ENCODE data around the gene SNAPC4. TPM values are rescaled to one million over a fixed set of nuclear protein-coding genes. Genes with fewer than 3 reads are reported as not detected.

SNAPC4 gene
- total RNA-seq, 6 experiments from 2014 or later, result 3.8 to 6.5 (median 5.4) TPM

GRCh38 chr9:136416427-136416826, 16.5 kb upstream of the SNAPC4 start:
- no peak for TF ChIP-seq CTCF (IDR thresholded peaks at IDR 0.05)
- no peak for TF ChIP-seq POLR2A (IDR thresholded peaks at IDR 0.05)
- Histone ChIP-seq H3K36me3 (peaks cover 5 to 82% (median 40%) of the 10 kb centered on the region in 4 donors), H3K4me3 (no peak overlapping the region), H3K4me1 (peaks cover 0 to 13% (median 5%) of the 10 kb centered on the region in 4 donors), H3K27ac (no peak overlapping the region), H3K27me3 (no peaks in the 10 kb centered on the region), H3K9me3 (no peaks in the 10 kb centered on the region)
- intact Hi-C loops (cut with DNase I), result no loop called here
- DNase-seq, result no peak
- WGBS (ENCODE audit: insufficient coverage, low coverage, low lambda C conversion rate, missing lambda C conversion rate), result 92% methylated on average over 8 of the region's 8 CpGs
- no peak for ATAC-seq

GRCh38 chr9:136412962-136413361, 13.0 kb upstream of the SNAPC4 start:
- DNase-seq, result no peak
- 73% methylated on average over 9 of the region's 9 CpGs for WGBS (ENCODE audit: insufficient coverage, low coverage, low lambda C conversion rate, missing lambda C conversion rate)
- H3K9me3 ChIP-seq, result no peaks in the 10 kb centered on the region
- H3K27me3 ChIP-seq, result no peaks in the 10 kb centered on the region
- peaks cover 0 to 23% (median 12%) of the 10 kb centered on the region in 4 donors for H3K4me1 ChIP-seq
- H3K36me3 ChIP-seq, result peaks cover 5 to 50% (median 25%) of the 10 kb centered on the region in 4 donors
- TF ChIP-seq POLR2A (IDR thresholded peaks at IDR 0.05), result no peak
- TF ChIP-seq CTCF (IDR thresholded peaks at IDR 0.05), result no peak
- intact Hi-C loops (cut with DNase I), result no loop called here
- no peak for ATAC-seq
- H3K27ac ChIP-seq, result no peak overlapping the region
- H3K4me3 ChIP-seq, result no peak overlapping the region

- ATAC-seq (no peak), DNase-seq (no peak)
- TF ChIP-seq POLR2A (IDR thresholded peaks at IDR 0.05) (no peak), CTCF (IDR thresholded peaks at IDR 0.05) (no peak)
- Histone ChIP-seq H3K4me1 (peaks cover 0 to 19% (median 8%) of the 10 kb centered on the region in 4 donors), H3K27me3 (no peaks in the 10 kb centered on the region), H3K27ac (peak overlapping the region in 1 of 3 donors; percentile 86), H3K9me3 (no peaks in the 10 kb centered on the region), H3K36me3 (peaks cover 0 to 53% (median 19%) of the 10 kb centered on the region in 4 donors), H3K4me3 (peak overlapping the region; percentile 93 to 98 (median 93))
- 15% methylated on average over 4 of the region's 4 CpGs for WGBS (ENCODE audit: insufficient coverage, low coverage, low lambda C conversion rate, missing lambda C conversion rate)
- intact Hi-C loops (cut with DNase I), result no loop called here
Observed at GRCh38 chr9:136411378-136411777, 11.4 kb upstream of the SNAPC4 start.

GRCh38 chr9:136410500-136411287, 10.7 kb upstream of the SNAPC4 start, which contains the start of the genes ENTR1 and PMPCA:
ENTR1 (minus strand) TSS chr9:136410614; CDS start chr9:136410397, 217 bp downstream.
PMPCA (plus strand) TSS chr9:136410658; CDS start chr9:136410669, 11 bp downstream.
- Histone ChIP-seq H3K4me3 (peak within 1 kb of the TSS; percentile 93 to 98 (median 93)), H3K9me3 (no peaks in the 10 kb centered on the region), H3K27ac (peak within 1 kb of the TSS; percentile 74 to 86 (median 79)), H3K4me1 (peaks cover 0 to 19% (median 8%) of the 10 kb centered on the region in 4 donors), H3K36me3 (peaks cover 0 to 51% (median 17%) of the 10 kb centered on the region in 4 donors), H3K27me3 (no peaks in the 10 kb centered on the region)
- peak; percentile 86 to 94 (median 92) for ATAC-seq
- WGBS (ENCODE audit: insufficient coverage, low coverage, low lambda C conversion rate, missing lambda C conversion rate), result under 1% methylated on average over 34 of the region's 83 CpGs
- no peak for TF ChIP-seq CTCF (IDR thresholded peaks at IDR 0.05)
- TF ChIP-seq POLR2A (IDR thresholded peaks at IDR 0.05), result peak; percentile 77
- peak; percentile 94 to 95 (median 95) for DNase-seq
- intact Hi-C loops (cut with DNase I), result no loop called here
